HG02973 (cell line): ENCODE data around the gene NKX1-1.
"Not testable (repeated sequence)": the region's sequence is repeated elsewhere in the genome, so short reads cannot be mapped to it uniquely, and the experiment has no call there.

Experiments
- ATAC-seq: cut with Tn5 transposase; IDR thresholded peaks from one replicate; pipeline ENCODE4 v1.9.1; 2021; ENCODE audit warnings: moderate library complexity; ENCODE audit not compliant: unreplicated experiment

Gene NKX1-1

DNA sequence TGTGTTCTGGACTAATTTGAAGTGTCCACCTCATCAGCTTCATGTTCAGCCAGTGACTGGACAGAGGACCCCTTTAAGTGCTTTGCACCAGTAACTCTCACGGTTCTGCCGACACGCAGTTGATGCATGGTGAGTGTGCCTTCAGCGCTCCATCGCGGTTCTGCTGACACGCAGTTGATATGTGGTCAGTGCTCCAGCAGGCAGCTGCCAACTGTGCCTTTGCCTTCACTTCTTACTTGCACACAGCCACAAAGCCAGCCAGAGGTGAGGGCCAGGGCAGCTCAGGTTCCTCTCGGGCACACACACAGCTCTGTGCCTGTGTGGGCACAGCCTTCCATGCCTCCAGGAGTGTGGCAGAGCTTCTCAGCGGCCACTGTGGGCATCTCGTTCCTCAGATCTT lies 12.4 kb downstream of the NKX1-1 start:
- no peak for ATAC-seq

GRCh38 chr4:1393363-1393762 lies 12.9 kb downstream of the NKX1-1 start:
- ATAC-seq, result not testable (repeated sequence)

DNA sequence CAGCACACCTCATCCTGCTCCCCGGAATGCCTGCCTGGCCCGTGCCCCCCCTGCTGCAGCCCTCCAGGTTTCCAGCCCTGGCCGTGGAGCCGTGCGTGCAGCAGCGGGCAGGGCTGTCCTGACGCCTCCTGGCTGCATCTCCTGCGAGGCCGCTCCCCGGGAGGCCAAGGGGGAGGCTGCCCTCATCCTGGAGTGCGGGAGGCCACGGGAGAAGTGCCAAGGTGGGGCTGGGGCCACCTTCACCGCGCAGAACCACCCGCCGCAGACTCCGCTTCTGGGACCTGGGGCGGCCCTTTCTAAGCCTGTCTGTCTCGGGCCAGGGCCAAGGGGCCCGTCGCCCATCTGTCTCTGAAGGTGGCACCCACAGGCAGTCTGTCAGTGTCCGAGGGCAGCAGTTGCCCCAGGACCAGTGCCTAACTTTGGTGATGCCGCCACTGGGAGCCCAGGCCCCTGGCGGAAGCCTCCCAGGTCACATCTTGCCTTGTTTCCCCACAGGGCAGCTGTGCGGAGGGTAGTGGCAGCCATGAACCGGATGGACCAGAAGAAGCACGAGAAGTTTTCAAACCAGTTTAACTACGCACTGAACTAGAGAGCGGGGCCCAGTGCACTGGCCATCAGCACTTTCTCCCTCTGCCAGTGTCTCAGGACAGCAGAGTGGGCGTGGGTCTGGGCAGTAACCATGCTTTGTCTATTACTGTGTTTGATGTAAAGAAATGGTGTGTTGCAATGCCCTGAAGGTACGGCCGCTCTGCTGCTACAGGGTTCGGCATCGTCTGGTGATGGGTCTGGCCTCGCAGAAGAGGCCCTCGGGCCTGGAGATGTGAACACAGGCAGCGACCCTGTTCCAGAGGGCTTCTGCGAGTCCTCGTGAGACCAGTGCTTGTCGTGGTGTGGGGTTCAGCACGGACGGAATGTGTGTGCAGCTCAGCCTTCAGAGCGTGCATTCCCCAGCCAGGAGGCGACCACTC lies 20.6 kb downstream of the NKX1-1 start:
- ATAC-seq, result no peak

DNA sequence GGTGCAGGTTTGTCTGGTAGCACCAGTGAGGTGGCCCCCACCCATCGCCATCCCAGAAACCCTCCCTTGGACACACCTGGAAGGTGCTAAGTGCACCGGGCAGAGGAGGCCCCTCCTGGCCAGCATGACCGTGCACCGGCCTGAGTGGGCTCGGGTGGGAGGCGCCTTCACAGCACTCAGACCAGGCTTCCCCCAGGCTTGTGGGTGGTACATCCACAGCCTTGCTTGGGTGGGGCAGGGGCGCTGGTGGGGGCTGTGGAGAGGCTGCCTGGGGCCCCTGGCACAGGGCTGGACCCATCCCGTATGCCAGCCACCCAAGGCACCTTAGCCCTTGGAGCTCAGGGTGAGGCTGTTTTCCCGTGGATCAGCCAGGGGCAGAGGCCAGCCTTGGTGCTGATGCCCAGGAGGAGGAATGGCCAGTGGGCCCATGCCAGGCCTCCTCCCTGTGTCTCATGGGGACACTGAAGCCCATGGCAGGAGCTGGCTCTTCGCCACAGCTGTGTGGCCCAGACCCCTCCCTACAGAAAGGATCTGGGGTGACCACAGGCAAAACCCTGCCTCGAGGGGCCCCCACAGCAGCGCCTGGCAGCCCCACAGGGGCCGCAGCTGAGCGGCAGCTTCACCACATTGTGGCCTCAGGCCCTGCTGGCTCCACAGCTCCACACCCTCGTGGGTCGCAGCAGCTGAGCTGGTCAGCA lies 21.4 kb downstream of the NKX1-1 start:
- ATAC-seq, result no peak

GRCh38 chr4:1383728-1384591 lies 22.3 kb downstream of the NKX1-1 start:
- ATAC-seq, result no peak

GRCh38 chr4:1382776-1383727 lies 23.2 kb downstream of the NKX1-1 start:
- no peak for ATAC-seq

- no peak for ATAC-seq
These were observed 24.2 kb downstream of the NKX1-1 start for GRCh38 chr4:1381944-1382541.

GRCh38 chr4:1381181-1381621 lies 25.0 kb downstream of the NKX1-1 start:
- ATAC-seq, result no peak

- no peak for ATAC-seq
These were observed 25.7 kb downstream of the NKX1-1 start for GRCh38 chr4:1380368-1381151.

- ATAC-seq, result no peak
These were observed 26.4 kb downstream of the NKX1-1 start for GRCh38 chr4:1379801-1380331.

DNA sequence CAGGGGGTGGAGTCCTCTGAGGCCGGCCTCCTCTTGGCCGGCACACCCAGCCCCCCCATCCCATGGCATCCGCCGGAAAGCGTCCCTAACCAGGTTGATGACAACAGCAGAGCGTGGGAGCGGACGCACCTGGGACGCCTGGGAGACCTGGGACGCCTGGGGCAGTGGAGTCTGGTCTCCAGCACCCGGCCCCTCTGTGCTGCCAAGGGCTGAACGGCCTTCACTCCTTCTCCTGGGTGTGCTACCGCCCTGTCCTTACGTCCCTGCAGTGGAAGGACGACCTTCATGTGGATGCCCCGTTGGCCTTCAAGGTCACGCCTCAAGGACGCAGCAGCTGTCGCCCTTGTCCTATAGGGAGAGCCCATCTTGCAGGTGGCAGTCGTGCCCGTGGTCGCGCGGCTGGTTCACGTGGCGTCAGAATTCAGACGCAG lies 26.9 kb downstream of the NKX1-1 start:
- ATAC-seq, result no peak

GRCh38 chr4:1378559-1379231 lies 27.5 kb downstream of the NKX1-1 start:
- ATAC-seq, result no peak

- ATAC-seq, result no peak
These were observed 28.5 kb downstream of the NKX1-1 start for GRCh38 chr4:1377606-1378261.

DNA sequence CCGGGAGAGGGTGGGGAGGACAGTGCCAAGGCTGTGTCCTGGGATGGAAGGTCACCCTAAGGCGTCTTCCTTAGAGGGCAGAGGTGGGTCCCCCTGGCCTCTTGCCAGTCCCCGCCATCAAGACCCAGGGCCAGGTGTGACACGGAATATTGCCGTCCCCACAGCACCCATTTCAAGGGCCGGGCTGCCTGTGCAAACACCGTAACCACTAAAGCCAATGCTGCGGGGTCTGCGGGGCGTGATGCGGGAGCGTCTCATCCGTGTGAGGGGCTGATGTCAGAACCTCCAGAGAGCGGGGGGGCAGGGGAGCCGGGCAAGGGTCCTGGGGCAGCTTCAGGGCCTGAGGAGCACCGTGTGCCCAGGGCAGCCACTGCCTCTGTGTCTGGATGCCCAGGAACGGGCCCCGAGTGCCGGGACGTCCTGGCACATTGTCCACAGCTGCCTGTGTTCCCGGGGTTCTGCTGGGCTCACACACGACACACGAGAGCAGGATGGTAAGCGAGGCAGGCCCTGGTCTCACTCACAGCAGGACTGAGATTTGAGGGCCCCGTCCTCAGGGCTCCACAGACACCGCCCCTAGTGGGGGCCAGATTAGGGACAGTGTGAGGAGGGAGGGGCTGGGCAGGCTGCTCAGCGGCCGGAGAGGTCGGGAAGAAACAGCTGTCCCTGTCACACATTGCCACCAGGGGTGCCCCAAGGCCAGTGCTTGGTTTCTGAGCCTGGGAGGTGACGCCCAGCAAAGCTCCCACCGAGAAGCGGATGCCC lies 29.2 kb downstream of the NKX1-1 start:
- no peak for ATAC-seq

- ATAC-seq, result no peak
These were observed 29.8 kb downstream of the NKX1-1 start for GRCh38 chr4:1376391-1376840.

GRCh38 chr4:1375761-1376322 lies 30.4 kb downstream of the NKX1-1 start:
- ATAC-seq, result no peak
